T-cell (primary cell): ENCODE data around the gene TFEB. TPM values are rescaled to one million over a fixed set of nuclear protein-coding genes. Genes with fewer than 3 reads are reported as not detected.

Source experiments
- ATAC-seq, 4 experiments: fragments of 200-7000 bp in 3 of 4; fragments of 150-1000 bp in 1 of 4; cut with Tn5 transposase; replicated peaks in 1 of 4; 1 replicate in 3 of 4; 2 replicates in 1 of 4; pipeline ENCODE4 v1.10.0; 2021; ENCODE audit warnings: moderate library complexity in 3 of 4, mild to moderate bottlenecking in 2 of 4, moderate number of reproducible peaks in 1 of 4
- CTCF ChIA-PET, 2 donors: fragments of 300-600 bp; sonication (Branson Sonifier 250); formaldehyde crosslinking; loops; one replicate each; lab custom pipeline; 2022; ENCODE audit warnings: antibody characterized with exemption in 2 of 2; lab: Charles Lee
- POLR2A ChIA-PET, 2 donors: fragments of 300-600 bp; sonication (Branson Sonifier 250); formaldehyde crosslinking; loops; one replicate each; lab custom pipeline; 2022; ENCODE audit warnings: antibody characterized with exemption in 2 of 2; lab: Charles Lee
- DNase-seq, 35 experiments: peaks; one replicate each; pipeline versions ENCODE4 v3.0.0 to v3.0.0-alpha.2; 2013 to 2023
- H3K27ac ChIP-seq: one replicate; pipeline ENCODE4 v1.5.1; 2013; ENCODE audit warnings: low read length
- H3K27me3 ChIP-seq, 2 experiments: replicated peaks in 1 of 2; 1 replicate in 1 of 2; 2 replicates in 1 of 2; pipeline versions ENCODE4 v1.6.1 to v1.7.0; 2013; ENCODE audit warnings: low read length in 1 of 2, mixed read lengths in 1 of 2; ENCODE audit not compliant: control insufficient read depth in 2 of 2, insufficient read depth in 2 of 2; ENCODE audit errors: extremely low read depth in 1 of 2
- H3K36me3 ChIP-seq, 2 donors: 1 replicate in 1 of 2; 2 replicates in 1 of 2; pipeline versions ENCODE4 v1.6.1 to v1.7.0; 2013; ENCODE audit warnings: low read length in 1 of 2; ENCODE audit not compliant: control insufficient read depth in 2 of 2, insufficient read depth in 1 of 2; ENCODE audit errors: extremely low read depth in 1 of 2
- H3K4me1 ChIP-seq, 2 experiments: 1 replicate in 1 of 2; 2 replicates in 1 of 2; pipeline versions ENCODE4 v1.6.1 to v1.7.0; 2013; ENCODE audit warnings: low read length in 2 of 2, mixed read lengths in 1 of 2; ENCODE audit not compliant: insufficient read depth in 2 of 2, control insufficient read depth in 1 of 2; ENCODE audit errors: extremely low read depth in 1 of 2
- H3K4me3 ChIP-seq, 2 donors: 1 replicate in 1 of 2; 2 replicates in 1 of 2; pipeline versions ENCODE4 v1.5.1 to v1.7.0; 2013; ENCODE audit warnings: mild to moderate bottlenecking in 2 of 2, low read length in 1 of 2, moderate library complexity in 1 of 2; ENCODE audit not compliant: control insufficient read depth in 1 of 2; ENCODE audit errors: extremely low read depth in 1 of 2
- H3K9me3 ChIP-seq: 2 replicates; pipeline ENCODE4 v1.7.0; 2013
- H3K27ac Mint-ChIP-seq, 2 donors: one replicate each; pipeline ENCODE4 v1.8.0; 2020 to 2021; ENCODE audit warnings: mild to moderate bottlenecking in 2 of 2, mixed read lengths in 2 of 2
- H3K27me3 Mint-ChIP-seq, 2 donors: one replicate each; pipeline ENCODE4 v1.8.0; 2021 to 2022; ENCODE audit warnings: mixed read lengths in 2 of 2
- H3K36me3 Mint-ChIP-seq: one replicate; pipeline ENCODE4 v1.8.0; 2021; ENCODE audit warnings: mixed read lengths
- H3K4me1 Mint-ChIP-seq, 3 donors: one replicate each; pipeline ENCODE4 v1.8.0; 2020 to 2022; ENCODE audit warnings: mixed read lengths in 3 of 3, mild to moderate bottlenecking in 1 of 3
- H3K4me3 Mint-ChIP-seq, 3 donors: one replicate each; pipeline ENCODE4 v1.8.0; 2020 to 2022; ENCODE audit warnings: mild to moderate bottlenecking in 3 of 3, mixed read lengths in 3 of 3, moderate library complexity in 3 of 3
- H3K9me3 Mint-ChIP-seq, 3 donors: one replicate each; pipeline ENCODE4 v1.8.0; 2020 to 2022; ENCODE audit warnings: mixed read lengths in 3 of 3
- WGBS: methylation state at CpG from one replicate; pipeline ENCODE4 v1.1.5; 2013; ENCODE audit warnings: missing lambda C conversion rate; ENCODE audit not compliant: insufficient coverage; 5-methylcytosine and 5-hydroxymethylcytosine counted together
- total RNA-seq, 35 experiments: library from RNA in 6 of 35; stranded (reverse) in 6 of 35; fragments of 120-200 nt in 1 of 35; gene quantifications; one replicate each; pipeline versions ENCODE4 v1.2.1 to v1.2.4 and lab custom pipeline; 2013 to 2026

Gene TFEB
- total RNA-seq, 5 donors from 2014 or later (not counting 1 experiment from before 2014, with no cell fraction given), result 18.9 to 28.1 (median 19.5) TPM

GRCh38 chr6:41654698-41655151, 80.7 kb downstream of the TFEB start:
- peaks cover 15 to 41% of the 10 kb centered on the region in 2 donors for H3K27me3 Mint-ChIP-seq
- no peak for ATAC-seq
- POLR2A ChIA-PET, result no interaction called here

GRCh38 chr6:41654151-41654697, 81.2 kb downstream of the TFEB start:
- Histone ChIP-seq H3K27me3 (peaks cover 0 to 56% of the 10 kb centered on the region in 2 experiments), H3K36me3 (no peaks in the 10 kb centered on the region), H3K4me1 (no peaks in the 10 kb centered on the region), H3K9me3 (no peaks in the 10 kb centered on the region), H3K4me3 (no peak overlapping the region), H3K27ac (no peak overlapping the region)
- POLR2A ChIA-PET, result no interaction called here
- H3K4me3 Mint-ChIP-seq, result no peak overlapping the region
- H3K36me3 Mint-ChIP-seq, result no peaks in the 10 kb centered on the region
- H3K27ac Mint-ChIP-seq, result no peak overlapping the region
- 100% methylated on average over 1 of the region's 5 CpGs for WGBS
- CTCF ChIA-PET, result no interaction called here
- H3K4me1 Mint-ChIP-seq, result no peaks in the 10 kb centered on the region
- H3K9me3 Mint-ChIP-seq, result no peaks in the 10 kb centered on the region
- DNase-seq, result no peak
- ATAC-seq, result no peak
- peaks cover 15 to 39% of the 10 kb centered on the region in 2 donors for H3K27me3 Mint-ChIP-seq

More at GRCh38 chr6:41654698-41655151, 80.7 kb downstream of the TFEB start:
- Mint-ChIP-seq H3K4me1 (no peaks in the 10 kb centered on the region), H3K9me3 (no peaks in the 10 kb centered on the region), H3K27ac (no peak overlapping the region), H3K4me3 (no peak overlapping the region), H3K36me3 (no peaks in the 10 kb centered on the region)
- Histone ChIP-seq H3K27ac (no peak overlapping the region), H3K9me3 (no peaks in the 10 kb centered on the region), H3K36me3 (no peaks in the 10 kb centered on the region), H3K4me3 (no peak overlapping the region), H3K4me1 (no peaks in the 10 kb centered on the region), H3K27me3 (peaks cover 0 to 54% of the 10 kb centered on the region in 2 experiments)
- CTCF ChIA-PET, result no interaction called here
- DNase-seq, result no peak
- WGBS, result 71% methylated on average over 2 of the region's 8 CpGs

GRCh38 chr6:41653691-41654090, 81.7 kb downstream of the TFEB start:
- 43% methylated on average over 1 of the region's 5 CpGs for WGBS
- Mint-ChIP-seq H3K27ac (no peak overlapping the region), H3K36me3 (no peaks in the 10 kb centered on the region), H3K27me3 (peaks cover 11 to 36% of the 10 kb centered on the region in 2 donors), H3K4me3 (no peak overlapping the region), H3K4me1 (no peaks in the 10 kb centered on the region), H3K9me3 (no peaks in the 10 kb centered on the region)
- no peaks in the 10 kb centered on the region for H3K4me1 ChIP-seq
- DNase-seq (no peak), ATAC-seq (no peak)
- no peaks in the 10 kb centered on the region for H3K9me3 ChIP-seq
- H3K36me3 ChIP-seq, result no peaks in the 10 kb centered on the region
- H3K27ac ChIP-seq, result no peak overlapping the region
- CTCF ChIA-PET, result no interaction called here
- peaks cover 0 to 56% of the 10 kb centered on the region in 2 experiments for H3K27me3 ChIP-seq
- POLR2A ChIA-PET, result no interaction called here
- H3K4me3 ChIP-seq, result no peak overlapping the region

- ATAC-seq (no peak), DNase-seq (no peak)
- peaks cover 7 to 32% of the 10 kb centered on the region in 2 donors for H3K27me3 Mint-ChIP-seq
- Histone ChIP-seq H3K4me1 (no peaks in the 10 kb centered on the region), H3K4me3 (no peak overlapping the region), H3K36me3 (no peaks in the 10 kb centered on the region), H3K9me3 (no peaks in the 10 kb centered on the region), H3K27me3 (peaks cover 0 to 56% of the 10 kb centered on the region in 2 experiments), H3K27ac (no peak overlapping the region)
- ChIA-PET POLR2A (no interaction called here), CTCF (no interaction called here)
- H3K4me3 Mint-ChIP-seq, result no peak overlapping the region
- 88% methylated on average over 29 of the region's 32 CpGs for WGBS
- no peaks in the 10 kb centered on the region for H3K9me3 Mint-ChIP-seq
- no peak overlapping the region for H3K27ac Mint-ChIP-seq
- H3K4me1 Mint-ChIP-seq, result no peaks in the 10 kb centered on the region
- no peaks in the 10 kb centered on the region for H3K36me3 Mint-ChIP-seq
Observed at GRCh38 chr6:41652866-41653652, 82.3 kb downstream of the TFEB start.

GRCh38 chr6:41651962-41652657, 83.3 kb downstream of the TFEB start:
- Mint-ChIP-seq H3K36me3 (no peaks in the 10 kb centered on the region), H3K27me3 (peaks cover 0 to 24% of the 10 kb centered on the region in 2 donors), H3K9me3 (no peaks in the 10 kb centered on the region), H3K4me1 (no peaks in the 10 kb centered on the region), H3K27ac (peak overlapping the region in 1 of 2 donors; percentile 6), H3K4me3 (no peak overlapping the region)
- no peaks in the 10 kb centered on the region for H3K36me3 ChIP-seq
- no peaks in the 10 kb centered on the region for H3K9me3 ChIP-seq
- ATAC-seq, result no peak
- no peak overlapping the region for H3K27ac ChIP-seq
- ChIA-PET POLR2A (no interaction called here), CTCF (no interaction called here)
- DNase-seq, result no peak
- H3K4me1 ChIP-seq, result no peaks in the 10 kb centered on the region
- WGBS, result 79% methylated on average over 11 of the region's 14 CpGs
- no peak overlapping the region for H3K4me3 ChIP-seq
- peaks cover 0 to 49% of the 10 kb centered on the region in 2 experiments for H3K27me3 ChIP-seq

GRCh38 chr6:41651246-41651961, 84.0 kb downstream of the TFEB start:
- WGBS, result 83% methylated on average over 9 of the region's 11 CpGs
- Mint-ChIP-seq H3K36me3 (no peaks in the 10 kb centered on the region), H3K4me1 (no peaks in the 10 kb centered on the region), H3K27ac (peak overlapping the region in 1 of 2 donors; percentile 6), H3K27me3 (peaks cover 0 to 21% of the 10 kb centered on the region in 2 donors), H3K4me3 (no peak overlapping the region), H3K9me3 (no peaks in the 10 kb centered on the region)
- Histone ChIP-seq H3K27me3 (peaks cover 0 to 48% of the 10 kb centered on the region in 2 experiments), H3K27ac (no peak overlapping the region), H3K9me3 (no peaks in the 10 kb centered on the region), H3K4me1 (no peaks in the 10 kb centered on the region), H3K4me3 (no peak overlapping the region), H3K36me3 (no peaks in the 10 kb centered on the region)
- ChIA-PET POLR2A (no interaction called here), CTCF (no interaction called here)
- ATAC-seq, result no peak
- no peak for DNase-seq
